OCI-LY1 (cell line): ENCODE data around the gene F7.

ENCODE experiments used
- H2AFZ ChIP-seq: fragments of 200-600 bp; sonication (generic), shearing (Covaris generic); 2 replicates; pipeline ENCODE4 v1.6.0; 2014; ENCODE audit warnings: antibody characterized with exemption, mild to moderate bottlenecking, low read length
- H3F3A ChIP-seq: fragments of 200-600 bp; sonication (generic), shearing (Covaris generic); 2 replicates; pipeline ENCODE4 v1.6.0; 2014; ENCODE audit warnings: mild to moderate bottlenecking, antibody characterized with exemption, low read length, moderate library complexity; ENCODE audit not compliant: insufficient read depth
- H3K27ac ChIP-seq: fragments of 200-600 bp; sonication (generic); 2 replicates; pipeline ENCODE4 v1.5.1; 2014; ENCODE audit warnings: low read length, mixed run types, mild to moderate bottlenecking, low read depth; ENCODE audit not compliant: poor library complexity, severe bottlenecking
- H3K27me3 ChIP-seq: fragments of 200-600 bp; sonication (generic); 2 replicates; pipeline ENCODE4 v1.6.0; 2014; ENCODE audit warnings: antibody characterized with exemption, mild to moderate bottlenecking, low read length, moderate library complexity; ENCODE audit not compliant: insufficient read depth
- H3K36me3 ChIP-seq: fragments of 200-600 bp; sonication (generic); 2 replicates; pipeline ENCODE4 v1.6.1; 2014; ENCODE audit warnings: mild to moderate bottlenecking, antibody characterized with exemption, low read length, moderate library complexity, mixed read lengths; ENCODE audit not compliant: insufficient read depth
- H3K4me1 ChIP-seq: fragments of 200-600 bp; sonication (generic); 2 replicates; pipeline ENCODE4 v1.5.1; 2014; ENCODE audit warnings: mild to moderate bottlenecking, low read length, moderate library complexity; ENCODE audit not compliant: insufficient read depth, severe bottlenecking
- H3K4me2 ChIP-seq: fragments of 200-600 bp; sonication (generic), shearing (Covaris generic); 2 replicates; pipeline ENCODE4 v1.6.1; 2014; ENCODE audit warnings: low read length
- H3K4me3 ChIP-seq: fragments of 200-600 bp; sonication (generic); 2 replicates; pipeline ENCODE4 v1.5.1; 2014; ENCODE audit warnings: low read length, low read depth, mild to moderate bottlenecking, mixed read lengths; ENCODE audit not compliant: poor library complexity, severe bottlenecking
- H3K79me2 ChIP-seq: fragments of 200-600 bp; shearing (Covaris generic); 2 replicates; pipeline ENCODE4 v1.6.1; 2016; ENCODE audit warnings: mixed run types, low read length, mixed read lengths; ENCODE audit not compliant: insufficient read depth
- H3K9ac ChIP-seq: fragments of 200-600 bp; sonication (generic), shearing (Covaris generic); 2 replicates; pipeline ENCODE4 v1.6.1; 2014; ENCODE audit warnings: mild to moderate bottlenecking, low read length, mixed read lengths
- H3K9me2 ChIP-seq: fragments of 200-600 bp; sonication (generic), shearing (Covaris generic); 2 replicates; pipeline ENCODE4 v1.6.1; 2014; ENCODE audit warnings: low read depth, mild to moderate bottlenecking, low read length, mixed read lengths
- H3K9me3 ChIP-seq: fragments of 200-600 bp; shearing (Covaris generic); 2 replicates; pipeline ENCODE4 v1.6.1; 2014; ENCODE audit warnings: low read length, mixed read lengths
- H4K20me1 ChIP-seq: fragments of 200-600 bp; sonication (generic), shearing (Covaris generic); 2 replicates; pipeline ENCODE4 v1.6.0; 2016; ENCODE audit warnings: mild to moderate bottlenecking, low read length; ENCODE audit not compliant: insufficient read depth
- CTCF ChIP-seq: fragments of 200-600 bp; sonication (generic), shearing (Covaris generic); IDR thresholded peaks from 2 replicates; pipeline ENCODE4 v1.5.1; 2017; ENCODE audit warnings: mild to moderate bottlenecking, antibody characterized with exemption, low read length, moderate library complexity, mixed read lengths
- EZH2 ChIP-seq: fragments of 200-600 bp; sonication (generic), shearing (Covaris generic); IDR thresholded peaks from 2 replicates; pipeline ENCODE4 v1.8.0; 2017; ENCODE audit warnings: borderline replicate concordance, mixed run types, mild to moderate bottlenecking, antibody characterized with exemption, low read length, moderate library complexity, mixed read lengths

Gene F7

DNA sequence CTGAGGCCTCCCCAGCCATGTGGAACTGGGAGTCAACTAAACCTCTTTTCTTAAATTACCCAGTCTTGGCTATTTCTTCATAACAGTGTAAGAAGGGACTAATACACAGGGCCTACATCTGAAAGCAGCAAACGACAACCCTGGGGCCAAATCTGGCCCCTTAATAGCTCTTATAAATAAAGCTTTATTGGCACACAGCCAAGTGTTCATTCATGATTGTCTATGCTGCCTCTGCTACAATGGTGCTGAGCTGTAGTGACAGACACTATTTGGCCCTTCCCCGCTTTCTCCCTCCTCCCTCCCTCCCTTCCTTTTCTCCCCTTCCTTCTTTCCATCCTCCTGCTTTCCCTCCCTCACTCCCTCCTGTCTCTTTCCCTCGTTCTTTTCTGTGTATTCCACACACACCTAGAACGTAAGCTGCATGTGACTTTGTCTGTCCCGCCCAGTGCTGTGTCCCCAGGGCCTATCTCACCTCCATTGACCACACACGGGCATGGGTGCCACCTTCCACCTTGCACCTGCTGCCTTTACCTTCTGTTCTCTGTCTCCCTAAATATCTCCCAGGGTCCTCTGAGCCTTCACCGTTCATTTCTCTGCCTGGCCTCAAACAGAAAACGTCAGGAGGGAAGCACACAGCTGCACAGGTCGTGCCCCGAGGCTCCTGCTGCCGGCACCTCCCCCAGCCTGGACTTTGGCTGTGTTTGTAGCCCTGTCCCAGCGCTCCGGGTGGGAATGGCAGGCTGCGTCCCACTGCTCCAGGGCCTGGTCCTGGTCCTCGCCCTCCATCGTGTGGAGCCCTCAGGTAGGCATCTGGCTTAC lies 52.5 kb downstream of the F7 start, which contains the start of gene PROZ:
TSS of gene PROZ (plus strand) at position 720 of the 819 bp plus-strand sequence. CDS start at position 733, 13 bp downstream.
- Histone ChIP-seq H3K79me2 (no peaks in the 10 kb centered on the region), H3K9ac (no peak within 1 kb of the TSS), H3K4me1 (peaks cover 12% of the 10 kb centered on the region), H3K36me3 (peaks cover 5% of the 10 kb centered on the region; the same call in 1 of the 2 replicates), H3K27me3 (peaks cover 22% of the 10 kb centered on the region; the same call in 1 of the 2 replicates), H2AFZ (no peak within 1 kb of the TSS), H3K27ac (no peak within 1 kb of the TSS), H3F3A (no peaks in the 10 kb centered on the region), H3K9me3 (peaks cover 8% of the 10 kb centered on the region), H3K4me3 (no peak within 1 kb of the TSS), H4K20me1 (no peaks in the 10 kb centered on the region), H3K4me2 (no peak within 1 kb of the TSS), H3K9me2 (no peaks in the 10 kb centered on the region)
- TF ChIP-seq CTCF (no peak), EZH2 (no peak)

DNA sequence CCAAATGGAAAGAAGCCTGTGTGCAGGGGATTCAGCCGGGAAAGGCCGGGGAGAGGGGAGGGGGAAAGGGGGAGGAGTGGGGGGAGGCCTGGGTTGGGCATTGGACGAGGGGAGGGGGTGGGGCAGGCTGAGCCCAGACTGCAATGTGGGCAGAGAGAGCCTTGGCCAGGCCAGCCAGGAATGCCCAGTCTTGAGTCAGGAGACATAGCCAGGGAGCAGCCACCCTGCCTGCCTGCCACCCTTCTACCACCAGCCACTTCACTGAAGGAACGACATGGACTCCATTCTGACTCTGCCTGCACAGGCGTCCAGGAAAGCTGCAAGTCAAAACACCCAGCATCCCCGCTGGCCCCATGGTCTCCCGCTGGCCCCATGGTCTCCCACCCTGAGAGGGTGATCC lies 53.4 kb downstream of the F7 start:
- Histone ChIP-seq H3K27me3 (peaks cover 22% of the 10 kb centered on the region), H3K4me3 (no peak overlapping the region), H2AFZ (no peak overlapping the region), H4K20me1 (no peaks in the 10 kb centered on the region), H3K4me1 (peaks cover 5% of the 10 kb centered on the region), H3K9me2 (no peaks in the 10 kb centered on the region), H3K36me3 (peaks cover 5% of the 10 kb centered on the region; the same call in 1 of the 2 replicates), H3K9me3 (peaks cover 8% of the 10 kb centered on the region), H3K79me2 (no peaks in the 10 kb centered on the region), H3K9ac (no peak overlapping the region), H3K4me2 (no peak overlapping the region), H3F3A (no peaks in the 10 kb centered on the region), H3K27ac (no peak overlapping the region)
- TF ChIP-seq CTCF (no peak), EZH2 (no peak)

DNA sequence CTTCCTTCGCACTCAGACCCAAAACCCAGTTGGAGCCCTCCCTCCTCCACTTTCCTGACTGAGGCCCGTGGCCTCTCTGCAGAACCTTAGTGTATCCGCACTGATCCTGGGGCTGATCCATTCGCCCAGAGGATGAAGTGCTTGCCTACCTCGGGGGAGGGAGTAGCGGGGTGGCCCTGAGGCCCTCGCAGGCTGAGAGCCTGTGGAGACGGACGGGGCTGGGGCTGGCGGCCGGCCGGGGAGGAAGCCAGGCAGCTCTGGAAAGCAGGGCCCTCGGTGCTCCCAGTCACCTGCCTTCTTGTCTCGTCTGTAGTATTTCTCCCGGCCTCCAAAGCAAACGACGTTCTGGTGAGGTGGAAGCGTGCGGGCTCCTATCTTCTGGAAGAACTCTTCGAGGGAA lies 54.1 kb downstream of the F7 start:
- Histone ChIP-seq H3K79me2 (no peaks in the 10 kb centered on the region), H3K36me3 (peaks cover 5% of the 10 kb centered on the region; the same call in 1 of the 2 replicates), H3K9ac (no peak overlapping the region), H3K27ac (no peak overlapping the region), H3F3A (no peaks in the 10 kb centered on the region), H3K4me3 (no peak overlapping the region), H3K9me2 (no peaks in the 10 kb centered on the region), H3K27me3 (peaks cover 22% of the 10 kb centered on the region), H2AFZ (no peak overlapping the region), H3K4me1 (peaks cover under 1% of the 10 kb centered on the region), H3K9me3 (peaks cover 8% of the 10 kb centered on the region), H3K4me2 (no peak overlapping the region), H4K20me1 (no peaks in the 10 kb centered on the region)
- TF ChIP-seq EZH2: no peak
- TF ChIP-seq CTCF: no peak
